Ishikawa (cell line): ENCODE data around the gene CEP131.

Experiments used
- CEBPB ChIP-seq: IDR thresholded peaks from 2 replicates; pipeline ENCODE4 v1.6.1; 2012
- CREB1 ChIP-seq: IDR thresholded peaks from 2 replicates; pipeline ENCODE4 v1.6.1; 2012; ENCODE audit warnings: low read depth
- EGR1 ChIP-seq: IDR thresholded peaks from 2 replicates; pipeline ENCODE4 v1.6.1; 2012
- EP300 ChIP-seq: IDR thresholded peaks from 2 replicates; pipeline ENCODE4 v1.6.1; 2012; ENCODE audit warnings: borderline replicate concordance
- FOXM1 ChIP-seq: IDR thresholded peaks from 2 replicates; pipeline ENCODE4 v1.6.1; 2012; ENCODE audit warnings: low read depth, borderline replicate concordance
- NFIC ChIP-seq: IDR thresholded peaks from 2 replicates; pipeline ENCODE4 v1.6.1; 2012
- RAD21 ChIP-seq: IDR thresholded peaks from 2 replicates; pipeline ENCODE4 v1.6.1; 2012; ENCODE audit warnings: low read depth
- TAF1 ChIP-seq: IDR thresholded peaks from 2 replicates; pipeline ENCODE4 v1.6.1; 2012; ENCODE audit warnings: low read depth, mild to moderate bottlenecking
- TCF12 ChIP-seq: IDR thresholded peaks from 2 replicates; pipeline ENCODE4 v1.6.1; 2012; ENCODE audit warnings: low read depth
- TEAD4 ChIP-seq: IDR thresholded peaks from 2 replicates; pipeline ENCODE4 v1.6.1; 2012
- USF1 ChIP-seq: IDR thresholded peaks from 2 replicates; pipeline ENCODE4 v1.6.1; 2012
- YY1 ChIP-seq: IDR thresholded peaks from 2 replicates; pipeline ENCODE4 v1.6.1; 2012; ENCODE audit warnings: low read depth
- ZBTB7A ChIP-seq: IDR thresholded peaks from 2 replicates; pipeline ENCODE4 v1.6.1; 2012; ENCODE audit warnings: low read depth
- TF ChIP-seq, protein P1 (sequence below): IDR thresholded peaks from 2 replicates; pipeline ENCODE4 v1.6.1; 2012
- TF ChIP-seq, protein P2 (sequence below): IDR thresholded peaks from 2 replicates; pipeline ENCODE4 v1.6.1; 2012; ENCODE audit warnings: low read depth, mild to moderate bottlenecking

The CEP131 gene

DNA sequence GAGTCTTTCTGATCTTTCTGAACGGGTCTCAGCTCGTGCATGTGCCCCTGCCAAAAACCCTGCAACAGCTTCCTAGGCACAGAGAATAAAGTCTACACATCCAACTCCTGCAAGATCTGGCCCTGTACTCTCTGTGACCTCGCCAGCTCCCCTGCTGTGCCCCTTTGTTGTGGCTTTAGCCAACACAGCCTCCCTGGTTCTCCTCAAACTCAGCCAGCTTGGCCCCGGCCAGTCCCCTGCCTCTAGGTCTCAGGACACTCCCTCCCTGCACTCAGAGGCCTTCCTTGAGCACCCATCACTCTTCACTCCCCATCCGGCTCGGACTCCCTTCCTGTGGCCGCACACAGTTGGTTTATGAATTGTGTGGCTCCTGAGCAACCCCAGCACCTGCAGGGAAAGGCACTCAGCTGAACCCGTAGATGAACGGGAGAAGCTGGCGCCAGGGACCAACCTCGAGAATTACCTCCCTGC is 1.4 kb downstream of the CEP131 start:
- TF ChIP-seq YY1, result no peak
- TF ChIP-seq, protein P1, sequence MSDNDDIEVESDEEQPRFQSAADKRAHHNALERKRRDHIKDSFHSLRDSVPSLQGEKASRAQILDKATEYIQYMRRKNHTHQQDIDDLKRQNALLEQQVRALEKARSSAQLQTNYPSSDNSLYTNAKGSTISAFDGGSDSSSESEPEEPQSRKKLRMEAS, result no peak
- TF ChIP-seq CEBPB, result no peak
- TF ChIP-seq EGR1, result no peak
- TF ChIP-seq TAF1, result no peak
- TF ChIP-seq NFIC, result no peak
- TF ChIP-seq EP300, result no peak
- TF ChIP-seq RAD21, result no peak
- no peak for TF ChIP-seq FOXM1
- no peak for TF ChIP-seq TCF12

GRCh38 chr17:81219476-81220180 is 3.1 kb downstream of the CEP131 start:
- no peak for TF ChIP-seq USF1
- no peak for TF ChIP-seq RAD21
- TF ChIP-seq EGR1, result no peak
- TF ChIP-seq, protein P1, result no peak
- no peak for TF ChIP-seq EP300
- TF ChIP-seq ZBTB7A, result no peak
- no peak for TF ChIP-seq NFIC
- no peak for TF ChIP-seq FOXM1
- no peak for TF ChIP-seq TAF1
- TF ChIP-seq CEBPB, result no peak
- TF ChIP-seq TEAD4, result no peak
- TF ChIP-seq CREB1, result no peak
- no peak for TF ChIP-seq TCF12

DNA sequence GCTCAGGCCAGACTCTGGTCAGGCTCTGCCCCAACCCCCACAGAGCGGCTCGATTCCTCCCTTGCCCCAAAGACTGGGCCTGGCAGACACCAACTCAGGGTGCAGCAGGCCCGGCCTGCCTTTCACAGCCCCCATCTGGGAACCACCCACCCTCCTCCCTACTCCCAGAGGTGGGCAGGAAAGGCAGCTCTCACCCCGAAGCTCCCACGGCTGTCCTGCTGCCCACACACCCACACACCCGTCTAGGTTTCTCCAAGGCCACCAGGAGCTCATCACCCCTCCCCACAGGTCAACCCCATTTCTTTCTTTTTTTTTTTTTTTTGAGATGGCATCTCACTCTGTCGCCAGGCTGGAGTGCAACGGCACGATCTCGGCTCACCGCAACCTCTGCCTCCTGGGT is 3.8 kb downstream of the CEP131 start:
- TF ChIP-seq YY1 (no peak), USF1 (no peak), TCF12 (no peak), EGR1 (no peak), TEAD4 (no peak), EP300 (no peak), RAD21 (no peak), NFIC (no peak), FOXM1 (no peak), TAF1 (no peak), ZBTB7A (no peak), CEBPB (no peak)
- TF ChIP-seq, protein P2, sequence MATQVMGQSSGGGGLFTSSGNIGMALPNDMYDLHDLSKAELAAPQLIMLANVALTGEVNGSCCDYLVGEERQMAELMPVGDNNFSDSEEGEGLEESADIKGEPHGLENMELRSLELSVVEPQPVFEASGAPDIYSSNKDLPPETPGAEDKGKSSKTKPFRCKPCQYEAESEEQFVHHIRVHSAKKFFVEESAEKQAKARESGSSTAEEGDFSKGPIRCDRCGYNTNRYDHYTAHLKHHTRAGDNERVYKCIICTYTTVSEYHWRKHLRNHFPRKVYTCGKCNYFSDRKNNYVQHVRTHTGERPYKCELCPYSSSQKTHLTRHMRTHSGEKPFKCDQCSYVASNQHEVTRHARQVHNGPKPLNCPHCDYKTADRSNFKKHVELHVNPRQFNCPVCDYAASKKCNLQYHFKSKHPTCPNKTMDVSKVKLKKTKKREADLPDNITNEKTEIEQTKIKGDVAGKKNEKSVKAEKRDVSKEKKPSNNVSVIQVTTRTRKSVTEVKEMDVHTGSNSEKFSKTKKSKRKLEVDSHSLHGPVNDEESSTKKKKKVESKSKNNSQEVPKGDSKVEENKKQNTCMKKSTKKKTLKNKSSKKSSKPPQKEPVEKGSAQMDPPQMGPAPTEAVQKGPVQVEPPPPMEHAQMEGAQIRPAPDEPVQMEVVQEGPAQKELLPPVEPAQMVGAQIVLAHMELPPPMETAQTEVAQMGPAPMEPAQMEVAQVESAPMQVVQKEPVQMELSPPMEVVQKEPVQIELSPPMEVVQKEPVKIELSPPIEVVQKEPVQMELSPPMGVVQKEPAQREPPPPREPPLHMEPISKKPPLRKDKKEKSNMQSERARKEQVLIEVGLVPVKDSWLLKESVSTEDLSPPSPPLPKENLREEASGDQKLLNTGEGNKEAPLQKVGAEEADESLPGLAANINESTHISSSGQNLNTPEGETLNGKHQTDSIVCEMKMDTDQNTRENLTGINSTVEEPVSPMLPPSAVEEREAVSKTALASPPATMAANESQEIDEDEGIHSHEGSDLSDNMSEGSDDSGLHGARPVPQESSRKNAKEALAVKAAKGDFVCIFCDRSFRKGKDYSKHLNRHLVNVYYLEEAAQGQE, result no peak
- TF ChIP-seq, protein P1, result no peak

GRCh38 chr17:81218459-81218858 is 4.3 kb downstream of the CEP131 start:
- no peak for TF ChIP-seq YY1
- TF ChIP-seq RAD21, result no peak
- TF ChIP-seq CEBPB, result no peak
- TF ChIP-seq ZBTB7A, result no peak
- TF ChIP-seq, protein P2, result no peak
- TF ChIP-seq EP300, result no peak
- no peak for TF ChIP-seq TAF1
- no peak for TF ChIP-seq FOXM1
- no peak for TF ChIP-seq CREB1

DNA sequence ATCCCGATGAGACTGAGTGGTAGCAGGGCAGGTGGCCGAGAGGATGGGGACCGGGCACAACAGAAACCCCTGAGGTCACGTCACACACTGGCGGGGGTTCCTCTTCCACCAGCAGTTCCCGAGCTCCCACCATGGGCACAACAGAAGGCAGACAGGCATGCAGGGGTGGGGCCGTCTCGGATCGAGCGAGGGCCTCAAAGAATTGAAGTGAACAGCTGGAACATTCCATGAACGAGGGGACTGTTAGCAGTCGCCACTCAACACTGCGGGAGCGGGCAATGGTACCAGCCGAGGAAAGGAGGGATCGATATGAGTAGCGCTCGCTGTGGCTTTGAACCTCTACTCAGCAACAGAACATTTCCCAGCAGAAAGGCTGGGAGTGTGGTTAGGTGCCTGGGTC is 5.3 kb downstream of the CEP131 start:
- TF ChIP-seq USF1 (no peak), CREB1 (no peak), TCF12 (no peak), CEBPB (no peak), TEAD4 (no peak), FOXM1 (no peak), NFIC (no peak), YY1 (no peak), TAF1 (no peak), RAD21 (no peak), EP300 (no peak), ZBTB7A (no peak), EGR1 (no peak)
- TF ChIP-seq, protein P1, result no peak
- TF ChIP-seq, protein P2, result no peak
